ENCODE results near the gene FANCC.

Gene FANCC

GRCh38 chr9:95058121-95058785, 259.3 kb downstream of the FANCC start:
- DNase-seq: no peak

- DNase-seq: no peak
Measured at GRCh38 chr9:95057101-95057500, 260.4 kb downstream of the FANCC start.

DNA sequence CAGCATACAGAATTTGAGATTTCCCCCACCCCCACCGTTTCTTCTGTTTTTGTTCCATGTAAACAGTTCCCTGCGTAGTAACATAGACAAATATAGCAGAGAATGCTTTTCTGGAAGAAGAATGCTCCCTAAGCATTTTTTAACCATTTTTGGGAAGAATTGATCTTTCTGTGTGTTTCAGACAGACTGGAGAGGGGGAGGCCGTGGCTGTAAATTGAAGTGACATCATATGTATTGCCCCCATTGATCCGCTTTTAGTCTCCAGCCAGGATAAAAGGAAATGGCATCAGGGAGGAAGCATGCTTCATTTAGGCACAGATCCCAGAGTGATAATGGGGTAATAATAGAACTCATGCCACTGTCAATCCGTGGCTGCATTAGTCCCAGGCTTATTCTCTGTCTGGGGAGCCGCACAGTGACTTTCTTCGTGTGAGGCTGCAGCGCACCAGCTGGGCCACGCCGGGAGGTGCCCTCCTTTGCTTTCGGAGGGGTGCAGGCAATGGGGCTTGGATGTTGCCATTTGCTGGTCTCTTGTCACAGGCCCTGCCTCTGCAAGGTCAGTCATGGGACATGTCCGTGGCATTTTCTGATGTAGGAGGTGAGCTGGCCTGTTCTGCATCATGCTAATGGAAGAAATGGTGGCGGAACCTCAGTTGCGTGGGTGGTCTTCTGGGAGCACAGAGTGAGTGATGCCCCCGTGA, 261.5 kb downstream of the FANCC start:
- DNase-seq: no peak

GRCh38 chr9:95055334-95055850, 262.1 kb downstream of the FANCC start:
- DNase-seq: no peak

GRCh38 chr9:95053611-95054570, 263.6 kb downstream of the FANCC start:
- DNase-seq: no peak

DNA sequence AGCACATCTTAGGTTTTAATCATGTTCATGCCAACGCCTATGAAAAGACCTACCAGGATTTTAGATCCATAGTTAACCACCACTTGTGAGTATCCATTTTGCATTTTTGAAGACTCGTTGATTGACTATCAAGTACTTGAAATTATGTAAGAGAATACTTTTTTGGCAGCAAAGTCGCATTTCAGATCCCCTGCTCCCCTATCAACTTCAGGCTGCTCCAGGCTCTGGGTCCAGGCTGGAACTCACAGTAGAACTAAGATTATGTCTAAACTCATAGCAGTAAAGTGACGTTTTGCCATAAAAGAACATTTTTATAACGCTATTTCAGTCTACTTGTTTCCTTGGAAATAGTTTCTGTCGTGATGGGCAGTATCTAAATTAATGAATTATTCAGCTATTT, 267.7 kb downstream of the FANCC start:
- DNase-seq: no peak
